GM18909 (cell line): Measurements from ENCODE around the gene LAMTOR1.
"Not testable (repeated sequence)": the region's sequence is repeated elsewhere in the genome, so short reads cannot be mapped to it uniquely, and the experiment has no call there.

Source experiments
- ATAC-seq: cut with Tn5 transposase; IDR thresholded peaks from one replicate; pipeline ENCODE4 v1.9.1; 2021; ENCODE audit warnings: mild to moderate bottlenecking; ENCODE audit not compliant: unreplicated experiment, poor library complexity

LAMTOR1 gene

GRCh38 chr11:72102946-72103753 is at the start of gene LAMTOR1:
TSS of gene LAMTOR1 (minus strand) at chr11:72103297. CDS start at chr11:72103224, 73 bp downstream.
- peak; percentile 93 for ATAC-seq

- ATAC-seq = no peak
Observed at GRCh38 chr11:72150882-72151281, 47.8 kb upstream of the LAMTOR1 start.

- ATAC-seq = no peak
Observed at GRCh38 chr11:72146625-72147024, 43.5 kb upstream of the LAMTOR1 start.

GRCh38 chr11:72144807-72145565 is 41.9 kb upstream of the LAMTOR1 start:
- no peak for ATAC-seq

- ATAC-seq = not testable (repeated sequence)
Observed at GRCh38 chr11:72142543-72142942, 39.4 kb upstream of the LAMTOR1 start.

GRCh38 chr11:72142086-72142485 is 39.0 kb upstream of the LAMTOR1 start:
- not testable (repeated sequence) for ATAC-seq

- no peak for ATAC-seq
Observed at GRCh38 chr11:72141066-72141465, 38.0 kb upstream of the LAMTOR1 start.

- no peak for ATAC-seq
Observed at GRCh38 chr11:72140661-72141060, 37.6 kb upstream of the LAMTOR1 start.

GRCh38 chr11:72139500-72139899 is 36.4 kb upstream of the LAMTOR1 start:
- ATAC-seq = no peak

- ATAC-seq = no peak
Observed at GRCh38 chr11:72138821-72139390, 35.8 kb upstream of the LAMTOR1 start.

- no peak for ATAC-seq
Observed at GRCh38 chr11:72136684-72137262, 33.7 kb upstream of the LAMTOR1 start.

- no peak for ATAC-seq
Observed at GRCh38 chr11:72135891-72136683, 33.0 kb upstream of the LAMTOR1 start.

GRCh38 chr11:72135473-72135872 is 32.4 kb upstream of the LAMTOR1 start, which contains the start of gene FOLR3:
TSS of gene FOLR3 (plus strand) at chr11:72135725. CDS start at chr11:72135953, 228 bp downstream.
- ATAC-seq = not testable (repeated sequence)

GRCh38 chr11:72132646-72133045 is 29.5 kb upstream of the LAMTOR1 start:
- no peak for ATAC-seq

GRCh38 chr11:72129381-72129780 is 26.3 kb upstream of the LAMTOR1 start:
- ATAC-seq = no peak

- no peak for ATAC-seq
Observed at GRCh38 chr11:72127923-72128322, 24.8 kb upstream of the LAMTOR1 start.

GRCh38 chr11:72125956-72126355 is 22.9 kb upstream of the LAMTOR1 start:
- no peak for ATAC-seq

GRCh38 chr11:72124046-72124445 is 20.9 kb upstream of the LAMTOR1 start:
- ATAC-seq = no peak

- ATAC-seq = no peak
Observed at GRCh38 chr11:72123117-72123653, 20.1 kb upstream of the LAMTOR1 start.

GRCh38 chr11:72122607-72123006 is 19.5 kb upstream of the LAMTOR1 start:
- ATAC-seq = no peak
